Mesendoderm (in vitro differentiated cells): Measurements from ENCODE around the gene ELP4.
A peak's percentile ranks its signal among the peaks of the same experiment; 100 is the strongest.
"Not testable (repeated sequence)": the region's sequence is repeated elsewhere in the genome, so short reads cannot be mapped to it uniquely, and the experiment has no call there.

Experiments used
- DNase-seq: peaks from one replicate; pipeline ENCODE4 v3.0.0; 2013
- H2AK5ac ChIP-seq: 2 replicates; pipeline ENCODE4 v1.6.1; 2013; ENCODE audit warnings: low read length, inconsistent platforms
- H2BK120ac ChIP-seq: 2 replicates; pipeline ENCODE4 v1.6.1; 2013; ENCODE audit warnings: low read depth, mild to moderate bottlenecking, low read length, moderate library complexity, mixed read lengths
- H2BK15ac ChIP-seq: replicated peaks from 2 replicates; pipeline ENCODE4 v1.6.1; 2013; ENCODE audit warnings: low read depth, mild to moderate bottlenecking, moderate library complexity
- H2BK5ac ChIP-seq: 2 replicates; pipeline ENCODE4 v1.6.1; 2013; ENCODE audit warnings: low read length, inconsistent platforms
- H3K18ac ChIP-seq: 2 replicates; pipeline ENCODE4 v1.6.1; 2013; ENCODE audit warnings: mild to moderate bottlenecking, low read length, mixed read lengths
- H3K23ac ChIP-seq: one replicate; pipeline ENCODE4 v1.6.1; 2013; ENCODE audit warnings: low read length
- H3K27ac ChIP-seq: 2 replicates; pipeline ENCODE4 v1.5.1; 2013; ENCODE audit warnings: low read depth, mild to moderate bottlenecking, inconsistent platforms, low read length, moderate library complexity
- H3K27me3 ChIP-seq: 2 replicates; pipeline ENCODE4 v1.6.1; 2013; ENCODE audit warnings: low read length, control low read depth, mild to moderate bottlenecking, inconsistent platforms; ENCODE audit not compliant: insufficient read depth, poor library complexity
- H3K36me3 ChIP-seq: 2 replicates; pipeline ENCODE4 v1.6.1; 2013; ENCODE audit warnings: low read length, inconsistent platforms; ENCODE audit not compliant: control insufficient read depth, insufficient read depth
- H3K4ac ChIP-seq: one replicate; pipeline ENCODE4 v1.6.1; 2013; ENCODE audit warnings: low read depth, mild to moderate bottlenecking, low read length, moderate library complexity
- H3K4me1 ChIP-seq: 2 replicates; pipeline ENCODE4 v1.6.1; 2013; ENCODE audit warnings: low read depth, low read length, inconsistent platforms; ENCODE audit not compliant: control insufficient read depth
- H3K4me2 ChIP-seq: 2 replicates; pipeline ENCODE4 v1.6.1; 2013; ENCODE audit warnings: low read length
- H3K4me3 ChIP-seq: 2 replicates; pipeline ENCODE4 v1.5.1; 2013; ENCODE audit warnings: mild to moderate bottlenecking, low read length
- H3K56ac ChIP-seq: one replicate; pipeline ENCODE4 v1.6.1; 2013; ENCODE audit warnings: low read length
- H3K79me1 ChIP-seq: 2 replicates; pipeline ENCODE4 v1.6.1; 2013; ENCODE audit warnings: low read length, inconsistent platforms
- H3K79me2 ChIP-seq: 2 replicates; pipeline ENCODE4 v1.6.1; 2013; ENCODE audit warnings: mild to moderate bottlenecking, low read length; ENCODE audit not compliant: control insufficient read depth, insufficient read depth
- H3K9ac ChIP-seq: 2 replicates; pipeline ENCODE4 v1.6.1; 2013; ENCODE audit warnings: low read length, inconsistent platforms
- H4K5ac ChIP-seq: one replicate; pipeline ENCODE4 v1.6.1; 2013; ENCODE audit warnings: low read length
- H4K8ac ChIP-seq: one replicate; pipeline ENCODE4 v1.6.1; 2013; ENCODE audit warnings: low read depth, mild to moderate bottlenecking, control low read depth, low read length, moderate library complexity
- WGBS: extraction: QIAGEN DNeasy Blood & Tissue Kit; methylation state at CpG from one replicate; pipeline ENCODE4 v1.1.7; 2013; ENCODE audit warnings: low lambda C conversion rate, missing lambda C conversion rate; ENCODE audit not compliant: insufficient coverage; ENCODE audit errors: extremely low coverage; 5-methylcytosine and 5-hydroxymethylcytosine counted together

The ELP4 gene

DNA sequence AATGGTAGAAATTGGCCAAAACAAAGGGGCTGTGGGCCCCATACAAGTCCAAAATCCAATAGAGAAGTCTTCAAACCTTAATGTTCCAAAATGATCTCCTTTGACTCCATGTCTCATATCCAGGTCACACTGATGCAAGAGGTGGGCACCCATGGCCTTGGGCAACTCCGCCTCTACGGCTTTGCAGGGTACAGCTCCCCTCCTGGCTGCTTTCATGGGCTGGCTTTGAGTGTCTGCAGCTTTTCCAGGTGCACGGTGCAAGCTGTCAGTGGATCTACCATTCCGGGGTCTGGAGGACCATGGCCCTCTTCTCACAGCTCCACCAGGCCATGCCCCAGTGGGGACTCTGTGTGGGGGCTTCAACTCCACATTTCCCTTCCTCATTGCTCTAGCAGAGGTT is 15.8 kb upstream of the ELP4 start:
- H3K23ac ChIP-seq, H4K8ac ChIP-seq, H3K18ac ChIP-seq, H4K5ac ChIP-seq, H3K36me3 ChIP-seq, DNase-seq, H2BK120ac ChIP-seq, H3K27ac ChIP-seq, H3K4me1 ChIP-seq, H3K79me1 ChIP-seq, H3K4ac ChIP-seq, H3K56ac ChIP-seq, H3K27me3 ChIP-seq, H2AK5ac ChIP-seq, H2BK15ac ChIP-seq, H3K4me2 ChIP-seq, H3K4me3 ChIP-seq, H3K9ac ChIP-seq, H2BK5ac ChIP-seq, H3K79me2 ChIP-seq: not testable (repeated sequence)
- WGBS: no CpG with 5 or more reads among the region's 4 CpGs

- Histone ChIP-seq H3K23ac (no peak overlapping the region), H3K27me3 (no peaks in the 10 kb centered on the region), H3K4me2 (no peak overlapping the region), H3K18ac (no peak overlapping the region), H3K79me1 (peaks cover 1% of the 10 kb centered on the region), H4K8ac (no peak overlapping the region), H2BK120ac (no peak overlapping the region), H3K9ac (no peak overlapping the region), H3K4ac (no peak overlapping the region), H3K79me2 (peaks cover 4% of the 10 kb centered on the region), H3K36me3 (no peaks in the 10 kb centered on the region), H3K4me3 (no peak overlapping the region), H3K4me1 (no peaks in the 10 kb centered on the region), H3K56ac (no peak overlapping the region), H4K5ac (no peak overlapping the region), H3K27ac (no peak overlapping the region), H2BK15ac (no peak overlapping the region), H2BK5ac (no peak overlapping the region), H2AK5ac (no peak overlapping the region)
- WGBS: no CpG with 5 or more reads among the region's 3 CpGs
- DNase-seq: no peak
Measured at GRCh38 chr11:31499576-31500178, 9.9 kb upstream of the ELP4 start.

GRCh38 chr11:31500560-31500959 is 9.0 kb upstream of the ELP4 start:
- Histone ChIP-seq H3K23ac (no peak overlapping the region), H3K9ac (no peak overlapping the region), H3K4ac (no peak overlapping the region), H3K79me2 (peaks cover 8% of the 10 kb centered on the region), H3K4me1 (no peaks in the 10 kb centered on the region), H3K4me3 (no peak overlapping the region), H2AK5ac (no peak overlapping the region), H2BK15ac (no peak overlapping the region), H3K79me1 (peaks cover 1% of the 10 kb centered on the region), H4K5ac (no peak overlapping the region), H3K56ac (no peak overlapping the region), H3K36me3 (no peaks in the 10 kb centered on the region), H3K27me3 (no peaks in the 10 kb centered on the region), H3K27ac (no peak overlapping the region), H2BK5ac (no peak overlapping the region), H2BK120ac (no peak overlapping the region), H4K8ac (no peak overlapping the region), H3K4me2 (no peak overlapping the region), H3K18ac (no peak overlapping the region)
- DNase-seq: no peak
- WGBS: no CpG with 5 or more reads among the region's 2 CpGs

DNA sequence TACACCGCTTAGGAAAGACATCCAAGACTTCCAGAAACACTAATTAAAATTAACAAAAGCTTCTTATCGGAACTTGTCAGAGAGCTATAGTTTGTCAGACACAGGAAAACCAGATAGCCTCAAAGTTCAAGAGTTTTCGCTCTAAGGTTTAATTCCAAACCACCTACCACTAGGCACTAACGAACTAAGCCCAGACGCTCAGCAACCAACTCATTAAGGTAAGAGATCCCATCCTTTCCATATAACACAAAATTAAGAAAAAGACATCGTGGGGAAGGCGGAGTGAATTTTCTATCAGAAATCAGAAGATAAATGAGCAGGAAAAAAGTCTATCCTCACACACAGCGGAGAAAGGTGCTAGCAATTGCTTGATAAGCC is 527 bp upstream of the ELP4 start:
- Histone ChIP-seq H2BK5ac (no peak overlapping the region), H2BK15ac (no peak overlapping the region), H4K5ac (no peak overlapping the region), H3K18ac (no peak overlapping the region), H3K4me1 (no peaks in the 10 kb centered on the region), H3K4ac (no peak overlapping the region), H3K36me3 (no peaks in the 10 kb centered on the region), H3K23ac (no peak overlapping the region), H3K4me3 (peak overlapping the region; percentile 58), H2BK120ac (no peak overlapping the region), H3K4me2 (peak overlapping the region; percentile 38), H3K79me2 (peaks cover 16% of the 10 kb centered on the region), H3K27ac (no peak overlapping the region), H4K8ac (no peak overlapping the region), H3K27me3 (no peaks in the 10 kb centered on the region), H2AK5ac (no peak overlapping the region), H3K9ac (peak overlapping the region; percentile 80), H3K79me1 (peaks cover 1% of the 10 kb centered on the region), H3K56ac (peak overlapping the region; percentile 72)
- DNase-seq: no peak
- WGBS: no CpG with 5 or more reads among the region's 8 CpGs

- DNase-seq: no peak
- H2BK5ac ChIP-seq: no peak overlapping the region
- H3K27me3 ChIP-seq: no peaks in the 10 kb centered on the region
- no peaks in the 10 kb centered on the region for H3K4me1 ChIP-seq
- no peak overlapping the region for H3K56ac ChIP-seq
- no peak overlapping the region for H3K18ac ChIP-seq
- no peak overlapping the region for H4K8ac ChIP-seq
- H2BK120ac ChIP-seq: no peak overlapping the region
- no peaks in the 10 kb centered on the region for H3K36me3 ChIP-seq
- 100% methylated on average over 1 of the region's 6 CpGs for WGBS
- H3K79me1 ChIP-seq: no peaks in the 10 kb centered on the region
- H3K23ac ChIP-seq: no peak overlapping the region
- H3K79me2 ChIP-seq: peaks cover 9% of the 10 kb centered on the region
- no peak overlapping the region for H4K5ac ChIP-seq
- H2AK5ac ChIP-seq: no peak overlapping the region
- H2BK15ac ChIP-seq: no peak overlapping the region
- H3K9ac ChIP-seq: no peak overlapping the region
- no peak overlapping the region for H3K4ac ChIP-seq
- no peak overlapping the region for H3K27ac ChIP-seq
- no peak overlapping the region for H3K4me2 ChIP-seq
- no peak overlapping the region for H3K4me3 ChIP-seq
Measured at GRCh38 chr11:31512117-31512516, 2.5 kb downstream of the ELP4 start.

DNA sequence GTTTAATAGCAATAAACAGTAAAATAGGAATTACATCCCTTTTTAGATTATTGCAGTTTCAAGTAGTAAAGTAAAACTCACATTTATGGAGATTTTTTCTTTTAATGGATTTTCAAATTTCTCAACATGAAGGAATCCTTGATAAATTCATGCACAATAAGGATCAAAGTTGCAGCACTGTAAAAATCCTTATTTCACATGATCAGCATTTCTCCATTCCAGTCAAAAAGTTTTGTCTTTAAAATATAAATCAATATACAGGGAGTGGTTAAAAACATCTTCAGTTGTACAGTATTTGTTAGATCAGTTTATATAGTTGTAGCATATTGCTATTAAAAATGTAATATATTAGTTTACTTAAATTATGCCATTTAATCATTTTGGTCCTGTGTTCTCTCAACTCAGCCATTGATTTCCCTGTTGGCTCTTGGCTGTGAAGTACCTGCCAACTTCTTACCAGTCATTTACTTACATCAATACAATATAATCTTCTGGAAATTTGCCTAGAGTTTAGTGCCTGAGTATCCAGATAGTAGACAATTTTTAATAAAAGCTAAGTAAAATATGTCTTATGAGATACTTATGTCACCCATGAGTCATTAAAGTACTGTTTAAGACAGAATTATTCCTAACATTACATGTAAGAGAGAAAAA is 12.1 kb downstream of the ELP4 start:
- Histone ChIP-seq H3K9ac (no peak overlapping the region), H3K27ac (no peak overlapping the region), H3K27me3 (no peaks in the 10 kb centered on the region), H3K4me2 (no peak overlapping the region), H2BK15ac (no peak overlapping the region), H3K36me3 (no peaks in the 10 kb centered on the region), H3K79me2 (no peaks in the 10 kb centered on the region), H3K56ac (no peak overlapping the region), H3K4me3 (no peak overlapping the region), H2BK5ac (no peak overlapping the region), H2AK5ac (no peak overlapping the region), H3K23ac (no peak overlapping the region), H3K4me1 (no peaks in the 10 kb centered on the region), H2BK120ac (no peak overlapping the region), H4K5ac (no peak overlapping the region), H3K18ac (no peak overlapping the region), H4K8ac (no peak overlapping the region), H3K4ac (no peak overlapping the region), H3K79me1 (no peaks in the 10 kb centered on the region)
- DNase-seq: no peak
